GM18907 (cell line): Measurements from ENCODE around the gene ZBTB47.

Source experiments
- ATAC-seq: cut with Tn5 transposase; IDR thresholded peaks from one replicate; pipeline ENCODE4 v1.9.1; 2021; ENCODE audit warnings: mild to moderate bottlenecking, moderate library complexity; ENCODE audit not compliant: unreplicated experiment

ZBTB47 gene

DNA sequence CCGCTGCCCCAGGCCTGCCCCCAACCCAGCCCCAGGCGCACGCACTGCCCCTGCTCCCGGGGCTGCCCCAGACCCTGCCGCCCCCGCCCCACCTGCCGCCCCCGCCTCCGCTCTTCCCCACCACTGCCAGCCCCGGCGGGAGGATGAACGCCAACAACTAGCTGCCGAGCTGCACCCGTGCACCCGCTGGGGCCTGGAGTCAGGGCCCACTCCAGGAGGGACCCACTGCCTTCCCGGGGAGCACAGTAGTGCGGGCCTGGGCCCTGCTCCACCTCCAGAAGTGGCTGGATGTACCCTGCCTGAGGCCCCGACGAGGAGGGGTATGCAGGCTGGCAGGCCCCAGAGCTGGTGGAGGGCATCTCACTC, 10.9 kb downstream of the ZBTB47 start:
- no peak for ATAC-seq

DNA sequence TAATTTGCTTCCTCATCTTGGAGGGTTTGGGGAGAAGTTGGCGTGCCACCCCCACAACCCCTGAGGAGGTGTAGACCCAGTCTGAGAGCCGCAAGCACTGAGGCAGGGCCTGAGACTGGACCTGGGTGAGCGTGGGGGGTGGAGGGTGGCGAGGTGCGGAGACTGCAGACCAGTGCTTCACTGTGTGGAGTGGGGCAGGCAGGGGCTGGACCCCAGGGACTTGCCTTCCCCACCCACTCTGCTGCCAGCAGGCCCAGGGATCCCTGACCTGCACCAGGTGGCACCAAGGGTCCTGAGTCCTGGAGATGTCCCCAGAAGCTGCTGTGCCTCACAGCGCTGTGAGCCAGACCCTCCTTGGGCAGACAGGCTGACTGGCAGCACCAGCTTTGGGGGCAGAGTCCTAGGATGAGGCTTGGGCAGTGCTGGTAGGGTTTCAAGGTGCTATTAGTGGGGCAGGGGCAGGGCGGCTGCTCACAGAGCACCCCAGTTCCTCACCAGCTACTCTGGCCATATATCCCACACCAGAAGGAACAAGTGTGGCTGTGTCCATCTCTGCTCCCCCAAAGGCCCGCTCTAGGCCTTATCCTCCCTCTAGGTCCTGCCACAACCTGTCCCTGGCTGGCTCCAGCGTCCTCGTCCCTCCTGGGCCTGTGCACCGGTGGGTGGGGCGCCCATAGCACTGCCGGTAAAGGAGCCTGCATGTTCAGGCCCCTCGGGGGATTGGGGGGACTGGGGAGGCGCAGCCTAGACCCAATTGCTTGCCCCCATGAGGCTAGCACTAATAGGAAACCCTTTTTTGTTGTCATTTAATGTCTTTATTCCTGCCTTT, 11.8 kb downstream of the ZBTB47 start:
- no peak for ATAC-seq

DNA sequence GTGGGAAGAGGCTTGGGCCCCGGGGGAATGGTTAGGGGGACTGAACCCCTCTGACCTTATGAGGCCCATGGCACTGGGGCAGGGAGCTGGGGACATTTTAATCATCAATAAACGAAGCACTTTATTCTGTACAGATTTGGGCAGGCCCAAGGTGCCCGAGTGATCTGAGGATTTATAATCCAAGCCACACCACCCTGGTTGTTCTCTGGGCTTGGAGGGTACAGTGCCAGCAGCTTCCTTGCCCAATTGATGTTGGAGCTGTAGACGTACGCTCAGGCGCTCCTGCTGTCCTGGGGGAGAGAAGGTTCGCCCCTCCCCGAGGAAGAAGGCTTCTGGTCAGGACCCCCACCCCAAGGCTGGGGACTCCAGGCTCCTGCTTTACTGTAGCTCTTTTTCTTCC, 12.5 kb downstream of the ZBTB47 start:
- ATAC-seq, result no peak

DNA sequence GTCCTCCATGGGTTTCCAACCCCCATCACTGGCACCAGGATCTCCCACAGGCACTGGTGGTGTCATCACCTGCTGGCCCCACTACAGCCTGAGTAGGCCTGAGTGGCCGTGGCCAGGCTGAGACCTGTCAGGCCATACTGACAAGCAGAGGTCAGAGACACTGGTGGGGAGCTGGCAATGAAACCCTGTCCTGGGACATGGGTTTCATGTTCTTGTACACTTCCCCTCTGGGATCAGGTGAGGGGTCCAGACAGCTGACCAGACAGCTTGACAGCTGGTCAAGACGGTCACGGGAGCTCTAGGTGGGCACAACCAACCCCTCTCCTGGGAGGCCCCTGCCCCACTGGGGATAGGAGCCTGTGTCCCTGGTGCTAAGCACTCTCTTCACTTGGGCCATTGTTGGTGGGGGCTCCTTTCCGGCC, 13.1 kb downstream of the ZBTB47 start:
- no peak for ATAC-seq

- ATAC-seq, result no peak
Observed at GRCh38 chr3:42667096-42667522, 13.6 kb downstream of the ZBTB47 start.

DNA sequence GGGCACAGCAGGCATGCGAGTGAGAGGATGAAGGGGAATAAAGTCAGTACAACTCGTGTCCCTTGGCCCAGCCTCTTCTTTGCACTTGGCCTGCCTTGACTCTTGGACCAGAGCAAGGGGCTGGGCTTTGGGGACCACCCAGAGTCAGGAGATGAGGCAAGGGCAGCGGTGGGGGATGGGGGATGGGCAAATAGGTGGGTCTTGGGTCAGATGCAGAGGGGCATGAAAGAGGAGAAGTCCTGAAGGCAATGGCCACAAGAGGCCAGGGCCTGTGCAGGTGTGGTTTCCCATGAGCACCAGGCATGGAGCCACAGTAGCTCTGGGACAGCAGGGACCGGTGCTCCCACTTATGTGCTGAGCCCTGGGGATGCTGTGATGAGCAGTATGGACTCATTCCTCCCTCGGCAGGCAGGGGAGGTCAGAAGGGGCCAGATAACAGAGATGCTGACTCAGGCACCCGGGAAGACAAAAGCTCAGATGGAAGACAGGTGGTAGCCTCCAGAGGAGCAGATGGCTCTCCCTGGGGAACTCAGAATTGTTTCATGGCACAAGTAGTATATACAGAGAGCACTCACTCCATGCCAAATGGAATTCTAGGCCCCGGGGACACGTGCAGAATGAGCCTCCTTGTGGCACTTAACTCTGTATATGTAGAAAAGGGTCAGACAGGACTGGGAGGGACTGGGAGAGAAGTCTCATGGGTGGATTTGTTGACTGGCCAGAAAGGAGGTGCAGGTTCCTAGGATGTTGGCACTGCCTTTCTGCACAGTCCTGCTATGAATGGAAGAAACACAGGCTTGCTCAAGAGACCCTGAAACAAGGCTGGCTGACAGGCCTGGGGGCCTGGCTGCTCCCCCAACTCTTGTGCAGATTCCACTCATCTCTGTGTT, 14.3 kb downstream of the ZBTB47 start:
- ATAC-seq, result no peak

DNA sequence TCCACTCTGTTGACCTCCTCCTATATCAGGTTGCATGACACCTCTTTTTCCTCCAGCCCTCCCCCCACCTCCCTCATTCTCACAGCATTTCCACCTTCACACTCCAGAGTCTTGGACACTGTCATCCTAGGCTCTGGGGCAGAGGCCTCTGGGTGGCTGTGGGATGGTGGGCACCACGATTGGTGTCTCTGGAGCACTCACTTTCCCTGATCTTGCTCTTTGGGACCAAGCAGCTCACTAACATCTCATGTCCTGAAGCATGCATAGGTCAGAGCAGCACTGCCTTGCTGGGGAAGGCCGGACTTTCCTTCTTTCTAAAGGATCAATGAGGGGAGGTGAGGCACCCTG, 14.9 kb downstream of the ZBTB47 start:
- ATAC-seq, result no peak

- no peak for ATAC-seq
Observed at GRCh38 chr3:42668793-42669217, 15.3 kb downstream of the ZBTB47 start.

- no peak for ATAC-seq
Observed at GRCh38 chr3:42670051-42670576, 16.6 kb downstream of the ZBTB47 start.

GRCh38 chr3:42670670-42671069, 17.2 kb downstream of the ZBTB47 start:
- no peak for ATAC-seq

GRCh38 chr3:42672515-42672914, 19.0 kb downstream of the ZBTB47 start:
- no peak for ATAC-seq

GRCh38 chr3:42673082-42673481, 19.6 kb downstream of the ZBTB47 start:
- ATAC-seq, result no peak

DNA sequence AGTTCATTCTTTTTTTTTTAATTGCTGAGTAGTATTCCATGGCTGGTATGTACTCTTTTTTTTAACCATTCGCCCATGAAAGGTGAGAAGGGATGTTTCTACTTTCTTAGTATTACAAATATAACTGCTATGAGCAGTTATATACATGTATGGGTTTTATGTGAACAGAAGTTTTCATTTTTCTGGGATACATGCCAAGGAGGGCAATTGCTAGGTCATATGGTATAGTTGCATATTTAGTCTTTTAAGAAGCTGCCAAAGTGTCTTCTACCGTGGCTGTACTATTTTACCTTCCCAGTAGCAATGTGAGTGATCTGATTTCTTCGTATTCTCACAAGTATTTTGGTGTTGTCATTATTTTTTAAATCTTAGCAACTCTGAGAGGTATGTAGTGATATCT, 20.6 kb downstream of the ZBTB47 start:
- no peak for ATAC-seq

DNA sequence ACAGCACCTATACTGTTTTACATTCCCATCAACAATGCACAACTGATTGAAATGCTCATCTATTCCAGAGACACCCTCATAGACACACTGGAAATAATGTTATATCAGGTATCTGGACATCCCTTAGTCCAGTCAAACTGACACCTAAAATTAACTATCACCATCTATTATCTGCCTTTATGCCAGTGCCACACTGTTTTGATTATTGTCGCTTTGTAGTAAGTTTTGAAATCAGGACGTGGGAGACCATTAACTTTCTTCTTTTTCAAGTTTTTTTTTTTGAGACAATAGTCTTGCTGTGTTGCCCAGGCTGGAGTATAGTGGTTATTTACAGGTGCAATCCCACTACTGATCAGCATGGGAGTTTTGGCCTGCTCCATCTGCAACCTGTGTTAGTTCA, 22.4 kb downstream of the ZBTB47 start:
- no peak for ATAC-seq

- no peak for ATAC-seq
Observed at GRCh38 chr3:42678447-42678846, 24.9 kb downstream of the ZBTB47 start.

DNA sequence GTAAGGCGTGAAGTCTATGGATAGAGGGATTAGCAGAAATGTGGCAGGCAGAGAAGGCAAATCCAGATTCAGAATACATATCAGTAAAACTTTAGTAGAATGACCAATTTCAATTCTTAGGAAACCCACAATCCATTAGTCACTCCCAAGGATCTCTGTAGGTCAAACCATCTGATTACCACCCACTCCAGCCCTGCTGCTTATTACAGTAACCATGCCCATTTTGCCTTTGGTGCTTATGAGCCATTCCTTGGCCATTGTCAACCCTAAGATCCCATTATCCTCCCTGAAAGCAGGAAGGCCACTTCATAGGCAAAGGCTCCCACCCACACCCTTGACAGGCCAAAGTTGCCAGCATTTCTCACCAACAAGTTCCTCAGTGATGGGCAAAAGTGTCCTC, 26.8 kb downstream of the ZBTB47 start:
- no peak for ATAC-seq

DNA sequence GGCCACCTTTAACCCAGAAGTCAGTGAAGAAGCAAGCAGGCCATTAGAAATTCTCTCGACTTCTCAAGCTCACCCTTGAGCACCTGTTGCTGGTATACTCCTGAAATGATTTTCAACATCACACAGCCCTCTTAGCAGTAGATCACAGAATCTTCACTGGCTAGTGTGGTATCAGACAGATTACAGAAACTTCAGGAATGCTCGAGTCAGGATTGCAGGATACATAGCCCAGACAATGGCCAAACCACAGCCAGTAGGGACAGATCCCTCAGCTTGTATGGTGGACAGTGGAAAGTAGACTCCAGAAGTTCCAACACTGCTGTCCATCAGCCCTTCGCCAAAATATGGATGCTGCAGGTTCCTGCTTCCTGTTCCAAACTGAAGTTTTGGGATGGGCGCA, 27.3 kb downstream of the ZBTB47 start:
- no peak for ATAC-seq

- no peak for ATAC-seq
Observed at GRCh38 chr3:42681361-42682038, 28.0 kb downstream of the ZBTB47 start.

- ATAC-seq, result no peak
Observed at GRCh38 chr3:42682301-42683070, 29.0 kb downstream of the ZBTB47 start.

- no peak for ATAC-seq
Observed at GRCh38 chr3:42683875-42684598, 30.5 kb downstream of the ZBTB47 start.
